HG02852 (cell line): ENCODE results near the gene LRRC17.
"Not testable (repeated sequence)": the region's sequence is repeated elsewhere in the genome, so short reads cannot be mapped to it uniquely, and the experiment has no call there.

Experiments used
- ATAC-seq: cut with Tn5 transposase; IDR thresholded peaks from one replicate; pipeline ENCODE4 v1.9.1; 2021; ENCODE audit warnings: mild to moderate bottlenecking, moderate library complexity; ENCODE audit not compliant: unreplicated experiment

LRRC17 gene

GRCh38 chr7:102938679-102939078 lies 25.9 kb downstream of the LRRC17 start:
- no peak for ATAC-seq

- ATAC-seq: no peak
Observed at GRCh38 chr7:102942181-102942866, 29.5 kb downstream of the LRRC17 start.

GRCh38 chr7:102942868-102943267 lies 30.1 kb downstream of the LRRC17 start:
- ATAC-seq: no peak

GRCh38 chr7:102943423-102944169 lies 30.8 kb downstream of the LRRC17 start:
- ATAC-seq: no peak

- no peak for ATAC-seq
Observed at GRCh38 chr7:102944241-102944640, 31.4 kb downstream of the LRRC17 start.

GRCh38 chr7:102951839-102952238 lies 39.0 kb downstream of the LRRC17 start:
- ATAC-seq: no peak

GRCh38 chr7:102953406-102953805 lies 40.6 kb downstream of the LRRC17 start:
- no peak for ATAC-seq

- not testable (repeated sequence) for ATAC-seq
Observed at GRCh38 chr7:102954359-102954758, 41.6 kb downstream of the LRRC17 start.

GRCh38 chr7:102958004-102958403 lies 45.2 kb downstream of the LRRC17 start:
- ATAC-seq: not testable (repeated sequence)

- not testable (repeated sequence) for ATAC-seq
Observed at GRCh38 chr7:102961993-102962392, 49.2 kb downstream of the LRRC17 start.

GRCh38 chr7:102966465-102966864 lies 53.7 kb downstream of the LRRC17 start:
- no peak for ATAC-seq

GRCh38 chr7:102967798-102968197 lies 55.0 kb downstream of the LRRC17 start:
- ATAC-seq: no peak

GRCh38 chr7:102973096-102973802 lies 60.4 kb downstream of the LRRC17 start:
- no peak for ATAC-seq

- no peak for ATAC-seq
Observed at GRCh38 chr7:102974366-102975236, 61.8 kb downstream of the LRRC17 start.

GRCh38 chr7:102975854-102976253 lies 63.1 kb downstream of the LRRC17 start:
- ATAC-seq: no peak

- no peak for ATAC-seq
Observed at GRCh38 chr7:102976493-102976892, 63.7 kb downstream of the LRRC17 start.

GRCh38 chr7:102977586-102977985 lies 64.8 kb downstream of the LRRC17 start:
- ATAC-seq: not testable (repeated sequence)

GRCh38 chr7:102978284-102978683 lies 65.5 kb downstream of the LRRC17 start:
- no peak for ATAC-seq

GRCh38 chr7:102979670-102980069 lies 66.9 kb downstream of the LRRC17 start:
- no peak for ATAC-seq

GRCh38 chr7:102981451-102981850 lies 68.7 kb downstream of the LRRC17 start:
- no peak for ATAC-seq

GRCh38 chr7:102982235-102982634 lies 69.4 kb downstream of the LRRC17 start:
- no peak for ATAC-seq
